GM10248 (cell line): ENCODE results near the gene PPP1R8.

ENCODE experiments used
- CTCF ChIA-PET: fragments of 300-600 bp; sonication (Branson Sonifier 250); formaldehyde crosslinking; extraction: SDS; loops from one replicate; lab custom pipeline; 2021; ENCODE audit warnings: antibody characterized with exemption; lab: Yijun Ruan, JAX
- POLR2A ChIA-PET: fragments of 350-650 bp; sonication (Branson Sonifier 250); formaldehyde crosslinking; extraction: SDS; loops from one replicate; lab custom pipeline; 2020; ENCODE audit warnings: antibody characterized with exemption; lab: Yijun Ruan, JAX
- DNase-seq: peaks from one replicate; pipeline ENCODE4 v3.0.0; 2012; ENCODE audit errors: extremely low spot score
- CTCF ChIP-seq: IDR thresholded peaks from 2 replicates; pipeline ENCODE4 v1.5.1; 2012; ENCODE audit warnings: mild to moderate bottlenecking, low read depth; ENCODE audit errors: extremely low read depth, missing control alignments, control extremely low read depth

The PPP1R8 gene

DNA sequence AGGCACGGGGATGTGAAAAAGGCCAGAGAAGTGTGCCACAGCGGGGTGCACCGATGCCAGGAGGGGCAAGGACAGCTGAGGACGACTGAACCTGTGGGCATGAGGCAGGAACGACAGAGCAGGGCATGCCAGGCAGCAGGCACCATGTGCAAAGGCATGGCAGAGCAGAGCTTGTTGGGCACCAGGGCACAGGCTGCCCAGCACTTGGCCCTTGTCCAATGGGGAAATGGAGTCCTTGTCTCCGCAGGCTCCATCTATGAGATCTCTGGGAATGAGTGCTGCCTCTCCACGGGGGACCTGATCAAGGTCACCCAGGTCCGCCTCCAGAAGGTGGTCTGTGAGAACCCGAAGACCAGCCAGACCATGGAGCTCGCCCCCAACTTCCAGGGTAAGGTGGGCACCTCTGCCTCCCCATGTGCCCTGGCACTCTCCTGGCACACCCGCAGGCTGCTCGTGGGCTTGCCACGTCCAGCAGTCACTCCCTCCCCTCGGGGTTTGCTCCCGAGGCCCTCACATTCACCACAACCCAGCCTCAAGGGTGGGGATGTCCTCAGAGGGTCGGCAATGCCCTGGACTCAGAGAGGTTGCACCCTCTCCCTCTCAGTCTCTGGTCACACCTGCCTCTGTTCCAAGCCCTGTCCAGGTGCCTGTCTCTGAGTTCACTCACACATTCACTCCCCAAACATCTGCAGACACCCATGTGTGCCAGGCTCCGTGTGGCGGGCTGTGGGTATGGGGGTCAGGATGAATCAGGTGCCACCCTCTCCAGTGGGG lies 45.9 kb downstream of the PPP1R8 start:
- DNase-seq: no peak
- ChIA-PET CTCF (interaction anchor here (0.8 to 1.8 kb wide), 4 partner anchors 10 to 19 kb away, joined by 3 to 6 read pairs (median 6); no protein-coding TSS in a partner anchor), POLR2A (interaction anchor here (2.4 kb wide), 1 partner anchor 10 kb away, joined by 10 read pairs; no protein-coding TSS in a partner anchor)
- no peak for TF ChIP-seq CTCF

DNA sequence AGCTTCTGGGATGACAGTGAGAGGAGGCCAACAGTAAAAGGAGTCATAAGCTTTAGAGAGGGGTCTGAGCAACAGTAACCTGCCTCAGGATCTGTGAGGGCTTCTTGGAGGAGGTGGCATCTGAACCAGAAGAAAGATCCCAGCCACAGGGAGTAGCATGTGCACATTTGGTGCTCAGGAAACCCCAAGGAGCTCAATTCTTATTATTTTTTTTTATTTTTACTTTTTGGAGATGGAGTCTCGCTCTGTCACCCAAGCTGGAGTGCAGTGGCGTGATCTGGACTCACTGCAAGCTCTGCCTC lies 46.5 kb downstream of the PPP1R8 start:
- CTCF ChIA-PET: interaction anchor here (0.8 to 1.6 kb wide), 3 partner anchors 13 to 20 kb away, joined by 4 to 6 read pairs (median 5); no protein-coding TSS in a partner anchor
- DNase-seq: no peak
- POLR2A ChIA-PET: interaction anchor here (2.4 kb wide), 1 partner anchor 10 kb away, joined by 10 read pairs; no protein-coding TSS in a partner anchor
- TF ChIP-seq CTCF: no peak

DNA sequence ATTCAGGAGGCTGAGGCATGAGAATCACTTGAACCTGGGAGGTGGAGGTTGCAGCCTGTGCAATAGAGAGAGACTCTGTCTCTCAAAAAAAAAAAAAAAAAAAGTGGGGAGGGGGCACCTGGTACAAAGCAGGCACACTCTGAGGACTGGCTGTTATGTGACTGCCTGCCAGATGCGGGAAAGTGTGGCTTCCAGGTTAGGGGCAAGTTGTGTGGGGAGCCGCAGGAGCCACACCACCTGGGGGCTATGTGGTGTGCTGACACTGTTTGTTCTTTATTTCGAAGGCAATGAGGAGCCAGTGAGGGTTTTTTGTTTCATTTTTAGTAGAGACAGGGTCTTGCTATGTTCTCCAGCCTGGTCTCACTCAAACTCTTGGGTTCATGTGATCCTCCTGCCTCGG lies 47.5 kb downstream of the PPP1R8 start:
- CTCF ChIA-PET: interaction anchor here (1.4 to 1.6 kb wide), 2 partner anchors 12 to 21 kb away, joined by 5 to 6 read pairs; no protein-coding TSS in a partner anchor
- POLR2A ChIA-PET: no interaction called here
- TF ChIP-seq CTCF: no peak
- DNase-seq: no peak

DNA sequence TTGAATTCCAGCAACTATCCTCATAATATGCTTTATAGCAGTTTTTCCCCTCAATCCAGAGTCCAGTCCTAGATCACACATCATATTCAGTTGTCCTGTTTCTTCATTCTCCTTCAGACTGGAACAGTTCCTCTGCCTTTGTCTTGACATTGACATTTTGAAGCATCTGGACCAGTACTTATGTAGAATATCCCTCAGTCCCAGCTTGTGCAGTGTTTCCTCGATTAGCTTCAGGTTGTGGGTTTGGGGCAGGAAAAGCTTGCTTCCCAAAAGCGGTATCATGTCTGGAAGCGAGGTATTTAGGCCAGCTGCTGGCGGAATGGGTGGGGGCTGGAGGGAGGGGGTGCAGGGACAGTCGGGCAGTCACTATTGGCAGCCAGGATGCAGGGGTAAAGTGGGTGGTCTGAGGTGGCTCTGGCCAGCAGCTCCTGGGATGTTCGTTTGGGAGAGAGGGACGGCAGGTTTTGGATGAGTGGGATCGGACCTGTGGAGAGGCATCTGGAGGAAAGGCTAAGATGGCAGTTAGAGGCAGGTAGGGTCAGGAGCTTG lies 48.3 kb downstream of the PPP1R8 start:
- ChIA-PET CTCF (interaction anchor here (1.2 to 1.5 kb wide), 3 partner anchors 13 to 21 kb away, joined by 3 read pairs; no protein-coding TSS in a partner anchor), POLR2A (interaction anchor here (0.6 to 2.4 kb wide), 3 partner anchors 10 to 40 kb away, joined by 3 to 10 read pairs (median 8); no protein-coding TSS in a partner anchor)
- TF ChIP-seq CTCF: no peak
- no peak for DNase-seq

DNA sequence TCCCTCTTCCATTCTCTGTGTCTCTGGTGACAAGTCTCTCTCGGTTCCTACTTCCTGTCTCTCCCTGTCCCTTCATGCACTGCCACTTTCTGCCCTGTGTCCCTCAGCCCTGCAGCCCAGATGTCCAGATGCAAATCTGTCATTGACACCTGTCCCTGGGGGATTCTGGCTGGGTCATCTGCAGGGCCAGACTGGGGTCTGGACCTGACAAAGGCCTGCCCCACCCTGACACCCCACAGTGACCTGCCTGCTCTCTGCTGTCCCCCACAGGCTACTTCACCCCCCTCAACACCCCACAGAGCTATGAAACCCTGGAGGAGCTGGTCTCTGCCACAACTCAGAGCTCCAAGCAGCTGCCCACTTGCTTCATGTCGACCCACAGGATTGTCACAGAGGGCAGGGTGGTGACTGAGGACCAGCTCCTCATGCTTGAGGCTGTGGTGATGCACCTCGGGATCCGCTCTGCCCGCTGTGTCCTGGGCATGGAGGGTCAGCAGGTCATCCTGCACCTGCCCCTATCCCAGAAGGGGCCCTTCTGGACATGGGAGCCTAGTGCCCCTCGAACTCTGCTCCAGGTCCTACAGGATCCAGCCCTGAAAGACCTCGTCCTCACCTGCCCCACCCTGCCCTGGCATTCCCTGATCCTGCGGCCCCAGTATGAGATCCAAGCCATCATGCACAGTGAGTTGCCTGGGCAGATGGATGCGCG lies 48.9 kb downstream of the PPP1R8 start:
- CTCF ChIA-PET: interaction anchor here (1.2 to 1.5 kb wide), 3 partner anchors 12 to 22 kb away, joined by 3 read pairs; no protein-coding TSS in a partner anchor
- POLR2A ChIA-PET: interaction anchor here (2.4 kb wide), 1 partner anchor 10 kb away, joined by 8 read pairs; no protein-coding TSS in a partner anchor
- DNase-seq: no peak
- no peak for TF ChIP-seq CTCF

DNA sequence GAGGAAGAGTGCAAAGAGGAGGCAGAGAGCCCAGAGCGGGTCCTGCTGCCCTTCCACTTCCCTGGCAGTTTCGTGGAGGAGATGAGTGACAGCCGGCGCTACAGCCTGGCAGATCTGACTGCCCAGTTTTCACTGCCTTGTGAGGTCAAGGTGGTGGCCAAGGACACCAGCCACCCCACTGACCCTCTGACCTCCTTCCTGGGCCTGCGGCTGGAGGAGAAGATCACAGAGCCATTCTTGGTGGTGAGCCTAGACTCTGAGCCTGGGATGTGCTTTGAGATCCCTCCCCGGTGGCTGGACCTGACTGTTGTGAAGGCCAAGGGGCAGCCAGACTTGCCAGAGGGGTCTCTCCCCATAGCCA lies 51.9 kb downstream of the PPP1R8 start:
- no peak for TF ChIP-seq CTCF
- no peak for DNase-seq
- ChIA-PET POLR2A (no interaction called here), CTCF (interaction anchor here (1.2 kb wide), 1 partner anchor 10 kb away, joined by 3 read pairs; no protein-coding TSS in a partner anchor)
